Measurements from ENCODE around the gene STK4.

DNA sequence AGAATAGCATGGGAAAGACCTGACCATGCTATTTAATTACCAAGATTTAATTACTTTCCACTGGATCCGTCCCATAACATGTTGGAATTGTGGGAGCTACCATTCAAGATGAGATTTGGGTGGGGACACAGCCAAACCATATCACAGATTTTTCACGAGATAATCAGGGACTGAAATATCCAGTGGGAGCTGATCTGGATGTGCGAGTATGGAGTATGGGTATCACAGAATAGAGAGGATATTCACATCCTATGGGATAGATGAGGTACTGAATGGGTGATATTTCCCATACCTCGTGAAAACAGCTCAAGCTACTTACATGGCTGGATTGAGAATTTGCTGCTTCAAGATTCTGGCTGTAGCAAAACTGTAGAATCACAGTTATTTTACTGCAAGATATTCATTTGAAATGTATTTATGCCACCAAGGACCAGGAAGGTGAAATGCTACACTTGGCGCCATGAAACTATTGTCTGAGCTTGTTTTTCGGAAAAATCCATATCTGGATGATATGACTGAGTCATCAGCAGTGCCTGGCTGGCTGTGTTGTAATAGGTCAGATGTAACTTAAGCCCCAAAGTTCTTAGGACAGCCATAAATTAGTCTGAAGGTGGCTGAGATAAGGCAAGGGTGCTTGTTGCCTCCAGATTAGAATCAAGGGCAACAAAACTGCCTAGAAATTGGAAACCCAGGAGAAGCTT, 104.8 kb downstream of the STK4 start:
- TF ChIP-seq, protein P1, sequence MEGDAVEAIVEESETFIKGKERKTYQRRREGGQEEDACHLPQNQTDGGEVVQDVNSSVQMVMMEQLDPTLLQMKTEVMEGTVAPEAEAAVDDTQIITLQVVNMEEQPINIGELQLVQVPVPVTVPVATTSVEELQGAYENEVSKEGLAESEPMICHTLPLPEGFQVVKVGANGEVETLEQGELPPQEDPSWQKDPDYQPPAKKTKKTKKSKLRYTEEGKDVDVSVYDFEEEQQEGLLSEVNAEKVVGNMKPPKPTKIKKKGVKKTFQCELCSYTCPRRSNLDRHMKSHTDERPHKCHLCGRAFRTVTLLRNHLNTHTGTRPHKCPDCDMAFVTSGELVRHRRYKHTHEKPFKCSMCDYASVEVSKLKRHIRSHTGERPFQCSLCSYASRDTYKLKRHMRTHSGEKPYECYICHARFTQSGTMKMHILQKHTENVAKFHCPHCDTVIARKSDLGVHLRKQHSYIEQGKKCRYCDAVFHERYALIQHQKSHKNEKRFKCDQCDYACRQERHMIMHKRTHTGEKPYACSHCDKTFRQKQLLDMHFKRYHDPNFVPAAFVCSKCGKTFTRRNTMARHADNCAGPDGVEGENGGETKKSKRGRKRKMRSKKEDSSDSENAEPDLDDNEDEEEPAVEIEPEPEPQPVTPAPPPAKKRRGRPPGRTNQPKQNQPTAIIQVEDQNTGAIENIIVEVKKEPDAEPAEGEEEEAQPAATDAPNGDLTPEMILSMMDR (conservative IDR thresholded peaks at IDR 0.05; ENCODE audit: low read depth, low read length): no peak
- no peak for TF ChIP-seq EZH2 (IDR thresholded peaks at IDR 0.05; ENCODE audit: borderline replicate concordance, low read depth, low read length, poor library complexity, severe bottlenecking)
